NT2/D1 (cell line): ENCODE results near the gene CNIH3.

Experiments
- YY1 ChIP-seq: IDR thresholded peaks from 2 replicates; pipeline ENCODE4 v1.6.1; 2011; ENCODE audit not compliant: insufficient read length, insufficient read depth
- ZNF274 ChIP-seq: IDR thresholded peaks from 2 replicates; pipeline ENCODE4 v1.6.1; 2011; ENCODE audit warnings: mild to moderate bottlenecking, low read depth, low read length

GRCh38 chr1:224749916-224750315 is 133.8 kb downstream of the CNIH3 start:
- TF ChIP-seq YY1 (no peak), ZNF274 (no peak)
